ENCODE data around the gene EHMT1. TPM values are rescaled to one million over a fixed set of nuclear protein-coding genes. Genes with fewer than 3 reads are reported as not detected.
A peak's percentile ranks its signal among the peaks of the same experiment; 100 is the strongest.

EHMT1 gene
- total RNA-seq, 1 experiment from 2014 or later: 112 TPM

- Histone ChIP-seq H2BK5ac (ENCODE audit: insufficient read length, low read length) (no peak overlapping the region), H3K9me3 (ENCODE audit: control insufficient read depth, low read depth, low read length) (no peaks in the 10 kb centered on the region), H2BK120ac (ENCODE audit: low read depth, low read length, poor library complexity, severe bottlenecking) (no peak overlapping the region), H3T11ph (ENCODE audit: low read length) (no peak overlapping the region), H2BK20ac (ENCODE audit: low read depth, low read length, poor library complexity, severe bottlenecking) (no peak overlapping the region), H3K9ac (ENCODE audit: extremely low read depth, insufficient read length, low read length) (no peak overlapping the region), H4K91ac (ENCODE audit: insufficient read length, low read depth, low read length) (no peak overlapping the region), H2AFZ (ENCODE audit: low read length) (no peak overlapping the region), H2BK15ac (ENCODE audit: low read depth, low read length) (no peak overlapping the region), H3K4me2 (ENCODE audit: insufficient read depth, insufficient read length, low read length) (peak overlapping the region; percentile 11), H3K4me1 (ENCODE audit: insufficient read depth, low read length) (no peaks in the 10 kb centered on the region), H3K18ac (ENCODE audit: insufficient read length, low read depth, low read length) (no peak overlapping the region), H4K8ac (replicated peaks; ENCODE audit: insufficient read length, low read depth, low read length) (no peak overlapping the region), H4K20me1 (ENCODE audit: control insufficient read depth, insufficient read depth, insufficient read length) (no peaks in the 10 kb centered on the region), H3K23me2 (ENCODE audit: insufficient read length, low read depth, low read length, poor library complexity, severe bottlenecking) (no peaks in the 10 kb centered on the region), H3K27me3 (ENCODE audit: insufficient read depth, low read length) (no peaks in the 10 kb centered on the region; the same call in 1 of the 2 replicates), H3K79me1 (ENCODE audit: insufficient read depth, low read depth, low read length, poor library complexity, severe bottlenecking) (no peaks in the 10 kb centered on the region), H3K4ac (ENCODE audit: low read depth, low read length) (no peak overlapping the region), H3K27ac (ENCODE audit: insufficient read length, low read depth, low read length) (no peak overlapping the region), H3K23ac (ENCODE audit: insufficient read length, low read depth, low read length) (no peak overlapping the region), H3K79me2 (ENCODE audit: insufficient read depth, low read length) (no peaks in the 10 kb centered on the region), H2BK12ac (ENCODE audit: insufficient read length, low read depth, low read length) (no peak overlapping the region), H3K14ac (ENCODE audit: insufficient read depth, low read length) (no peak overlapping the region), H2AK5ac (ENCODE audit: insufficient read length, low read length) (no peak overlapping the region), H4K5ac (ENCODE audit: insufficient read length, low read depth, low read length) (no peak overlapping the region), H3K56ac (ENCODE audit: insufficient read length, low read depth, low read length) (no peak overlapping the region)
- peaks cover 0 to 3% of the 10 kb centered on the region in 2 experiments; a peak in 2 of 5 replicates for H3K9me3 Mint-ChIP-seq
- peaks cover 5 to 25% (median 16%) of the 10 kb centered on the region in 3 experiments for H3K36me3 Mint-ChIP-seq (ENCODE audit: insufficient read depth in 1 of 3, low read depth in 3 of 3)
- no peak overlapping the region for H3K27ac Mint-ChIP-seq
- peak; percentile 87 for DNase-seq
- no peaks in the 10 kb centered on the region for H3K4me1 Mint-ChIP-seq
- WGBS (ENCODE audit: extremely low coverage, insufficient read length, low lambda C conversion rate): no CpG with 5 or more reads among the region's 101 CpGs
- H3K4me3 Mint-ChIP-seq: peak overlapping the region; percentile 43 to 51
- peak; percentile 38; the same call in 2 of the 3 replicates for TF ChIP-seq CTCF (conservative IDR thresholded peaks at IDR 0.05)
- peaks cover 34% of the 10 kb centered on the region for H3K27me3 Mint-ChIP-seq (ENCODE audit: low read depth)
Measured at GRCh38 chr9:137878146-137878941, 259.5 kb downstream of the EHMT1 start.

Data from H9 (cell line).